Erythroblast (primary cell): ENCODE results near the gene S100A11.

Experiments used
- GATA1 ChIP-seq: IDR thresholded peaks from 2 replicates; pipeline ENCODE4 v1.6.1; 2011; ENCODE audit warnings: low read depth, mild to moderate bottlenecking, control low read depth, low read length, moderate library complexity
- POLR2A ChIP-seq: IDR thresholded peaks from 2 replicates; pipeline ENCODE4 v1.6.1; 2011; ENCODE audit warnings: mild to moderate bottlenecking, low read length

DNA sequence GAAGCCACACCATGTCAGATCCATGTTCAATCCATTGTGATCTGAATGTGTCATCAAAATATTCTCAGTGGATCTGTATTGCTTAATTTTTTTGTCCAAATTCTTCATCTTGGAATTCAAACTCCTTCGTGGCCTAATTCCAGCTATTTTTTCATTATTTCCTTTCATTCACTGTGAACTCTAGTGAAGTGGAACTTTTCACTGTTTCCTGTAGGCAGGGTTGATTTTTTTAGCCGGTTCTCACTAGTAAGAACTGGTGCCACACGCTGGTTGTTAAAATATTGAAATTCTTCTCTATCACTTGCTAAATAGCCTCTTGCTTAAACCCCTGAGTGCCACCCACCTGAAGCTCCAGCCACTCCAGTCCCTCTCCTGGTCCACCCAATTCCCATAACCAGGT, 7.6 kb upstream of the S100A11 start:
- TF ChIP-seq POLR2A: no peak
- TF ChIP-seq GATA1: no peak
